Measurements from ENCODE around the gene RNH1. TPM values are rescaled to one million over a fixed set of nuclear protein-coding genes. Genes with fewer than 3 reads are reported as not detected.
"Not testable (repeated sequence)": the region's sequence is repeated elsewhere in the genome, so short reads cannot be mapped to it uniquely, and the experiment has no call there.

Gene RNH1
- total RNA-seq, 1 experiment from 2014 or later, result 103 TPM

GRCh38 chr11:469684-470560 is 37.1 kb downstream of the RNH1 start:
- Mint-ChIP-seq H3K4me3 (ENCODE audit: low read depth, unreplicated experiment) (no peak overlapping the region), H3K9me3 (ENCODE audit: low read depth, unreplicated experiment) (no peaks in the 10 kb centered on the region), H3K27me3 (ENCODE audit: unreplicated experiment) (no peaks in the 10 kb centered on the region), H3K4me1 (ENCODE audit: low read depth, unreplicated experiment) (peaks cover 10% of the 10 kb centered on the region), H3K27ac (ENCODE audit: unreplicated experiment) (no peak overlapping the region), H3K36me3 (ENCODE audit: insufficient read depth, unreplicated experiment) (peaks cover 13% of the 10 kb centered on the region)
- CTCF ChIA-PET, result interaction anchor here (0.8 to 1.0 kb wide), 2 partner anchors 8 to 20 kb away, joined by 4 read pairs; partner anchors contain the start of gene PTDSS2
- intact Hi-C loops (cut with micrococcal nuclease; ENCODE audit: unreplicated experiment), result no loop called here
- TF ChIP-seq, protein P1, sequence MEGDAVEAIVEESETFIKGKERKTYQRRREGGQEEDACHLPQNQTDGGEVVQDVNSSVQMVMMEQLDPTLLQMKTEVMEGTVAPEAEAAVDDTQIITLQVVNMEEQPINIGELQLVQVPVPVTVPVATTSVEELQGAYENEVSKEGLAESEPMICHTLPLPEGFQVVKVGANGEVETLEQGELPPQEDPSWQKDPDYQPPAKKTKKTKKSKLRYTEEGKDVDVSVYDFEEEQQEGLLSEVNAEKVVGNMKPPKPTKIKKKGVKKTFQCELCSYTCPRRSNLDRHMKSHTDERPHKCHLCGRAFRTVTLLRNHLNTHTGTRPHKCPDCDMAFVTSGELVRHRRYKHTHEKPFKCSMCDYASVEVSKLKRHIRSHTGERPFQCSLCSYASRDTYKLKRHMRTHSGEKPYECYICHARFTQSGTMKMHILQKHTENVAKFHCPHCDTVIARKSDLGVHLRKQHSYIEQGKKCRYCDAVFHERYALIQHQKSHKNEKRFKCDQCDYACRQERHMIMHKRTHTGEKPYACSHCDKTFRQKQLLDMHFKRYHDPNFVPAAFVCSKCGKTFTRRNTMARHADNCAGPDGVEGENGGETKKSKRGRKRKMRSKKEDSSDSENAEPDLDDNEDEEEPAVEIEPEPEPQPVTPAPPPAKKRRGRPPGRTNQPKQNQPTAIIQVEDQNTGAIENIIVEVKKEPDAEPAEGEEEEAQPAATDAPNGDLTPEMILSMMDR (IDR thresholded peaks at IDR 0.05; ENCODE audit: unreplicated experiment), result no peak
- DNase-seq, result no peak
- BruUV-seq (replicated peaks), result no TSS peak

- H3K4me3 Mint-ChIP-seq (ENCODE audit: low read depth, unreplicated experiment); BruUV-seq (replicated peaks); H3K27me3 Mint-ChIP-seq (ENCODE audit: unreplicated experiment); DNase-seq; H3K9me3 Mint-ChIP-seq (ENCODE audit: low read depth, unreplicated experiment); H3K27ac Mint-ChIP-seq (ENCODE audit: unreplicated experiment); intact Hi-C loops (cut with micrococcal nuclease; ENCODE audit: unreplicated experiment): not testable (repeated sequence)
- CTCF ChIA-PET, result interaction anchor here (0.8 to 1.0 kb wide), 2 partner anchors 9 to 19 kb away, joined by 4 read pairs; partner anchors contain the start of gene PTDSS2
- peaks cover 13% of the 10 kb centered on the region for H3K36me3 Mint-ChIP-seq (ENCODE audit: insufficient read depth, unreplicated experiment)
- peaks cover 10% of the 10 kb centered on the region for H3K4me1 Mint-ChIP-seq (ENCODE audit: low read depth, unreplicated experiment)
These were observed 37.9 kb downstream of the RNH1 start for GRCh38 chr11:469026-469683.

- H3K27ac Mint-ChIP-seq (ENCODE audit: unreplicated experiment), result peak overlapping the region; percentile 34
- CTCF ChIA-PET, result interaction anchor here (0.8 kb wide), 1 partner anchor 9 kb away, joined by 3 read pairs; no protein-coding TSS in a partner anchor
- no peak overlapping the region for H3K4me3 Mint-ChIP-seq (ENCODE audit: low read depth, unreplicated experiment)
- TF ChIP-seq, protein P1 (IDR thresholded peaks at IDR 0.05; ENCODE audit: unreplicated experiment), result no peak
- intact Hi-C loops (cut with micrococcal nuclease; ENCODE audit: unreplicated experiment), result no loop called here
- H3K27me3 Mint-ChIP-seq (ENCODE audit: unreplicated experiment), result no peaks in the 10 kb centered on the region
- DNase-seq, result no peak
- no TSS peak for BruUV-seq (replicated peaks)
- no peaks in the 10 kb centered on the region for H3K9me3 Mint-ChIP-seq (ENCODE audit: low read depth, unreplicated experiment)
- peaks cover 13% of the 10 kb centered on the region for H3K36me3 Mint-ChIP-seq (ENCODE audit: insufficient read depth, unreplicated experiment)
- H3K4me1 Mint-ChIP-seq (ENCODE audit: low read depth, unreplicated experiment), result peaks cover 10% of the 10 kb centered on the region
These were observed 38.5 kb downstream of the RNH1 start for GRCh38 chr11:468493-468892.

- H3K4me1 Mint-ChIP-seq (ENCODE audit: low read depth, unreplicated experiment), result peaks cover 10% of the 10 kb centered on the region
- H3K9me3 Mint-ChIP-seq (ENCODE audit: low read depth, unreplicated experiment), result no peaks in the 10 kb centered on the region
- peak overlapping the region; percentile 34 for H3K27ac Mint-ChIP-seq (ENCODE audit: unreplicated experiment)
- CTCF ChIA-PET, result interaction anchor here (0.8 kb wide), 1 partner anchor 8 kb away, joined by 3 read pairs; no protein-coding TSS in a partner anchor
- no peak for DNase-seq
- intact Hi-C loops (cut with micrococcal nuclease; ENCODE audit: unreplicated experiment), result no loop called here
- peaks cover 16% of the 10 kb centered on the region for H3K36me3 Mint-ChIP-seq (ENCODE audit: insufficient read depth, unreplicated experiment)
- no TSS peak for BruUV-seq (replicated peaks)
- H3K4me3 Mint-ChIP-seq (ENCODE audit: low read depth, unreplicated experiment), result no peak overlapping the region
- no peaks in the 10 kb centered on the region for H3K27me3 Mint-ChIP-seq (ENCODE audit: unreplicated experiment)
- TF ChIP-seq, protein P1 (IDR thresholded peaks at IDR 0.05; ENCODE audit: unreplicated experiment), result no peak
These were observed 39.0 kb downstream of the RNH1 start for GRCh38 chr11:468036-468435.
